Endothelial cell of umbilical vein (primary cell): Measurements from ENCODE around the gene TXLNA.

ENCODE experiments used
- EZH2 ChIP-seq: IDR thresholded peaks from 2 replicates; pipeline ENCODE4 v1.6.1; 2012; ENCODE audit warnings: borderline replicate concordance, low read depth, mild to moderate bottlenecking, moderate library complexity, low read length, inconsistent platforms; ENCODE audit not compliant: severe bottlenecking
- TF ChIP-seq, protein P1 (sequence below), 2 donors: IDR thresholded peaks; 1 replicate in 1 of 2; 2 replicates in 1 of 2; pipeline ENCODE4 v1.5.1; 2011; ENCODE audit warnings: low read length in 2 of 2, mild to moderate bottlenecking in 2 of 2, moderate library complexity in 2 of 2, control low read depth in 1 of 2, inconsistent platforms in 1 of 2, low read depth in 1 of 2; ENCODE audit not compliant: insufficient read depth in 1 of 2; ENCODE audit errors: extremely low read depth in 1 of 2
- TF ChIP-seq, protein P2 (sequence below): IDR thresholded peaks from 2 replicates; pipeline ENCODE4 v1.6.1; 2011; ENCODE audit not compliant: insufficient read depth, insufficient read length

GRCh38 chr1:32187850-32188249 lies 8.4 kb downstream of the TXLNA start:
- TF ChIP-seq, protein P1, sequence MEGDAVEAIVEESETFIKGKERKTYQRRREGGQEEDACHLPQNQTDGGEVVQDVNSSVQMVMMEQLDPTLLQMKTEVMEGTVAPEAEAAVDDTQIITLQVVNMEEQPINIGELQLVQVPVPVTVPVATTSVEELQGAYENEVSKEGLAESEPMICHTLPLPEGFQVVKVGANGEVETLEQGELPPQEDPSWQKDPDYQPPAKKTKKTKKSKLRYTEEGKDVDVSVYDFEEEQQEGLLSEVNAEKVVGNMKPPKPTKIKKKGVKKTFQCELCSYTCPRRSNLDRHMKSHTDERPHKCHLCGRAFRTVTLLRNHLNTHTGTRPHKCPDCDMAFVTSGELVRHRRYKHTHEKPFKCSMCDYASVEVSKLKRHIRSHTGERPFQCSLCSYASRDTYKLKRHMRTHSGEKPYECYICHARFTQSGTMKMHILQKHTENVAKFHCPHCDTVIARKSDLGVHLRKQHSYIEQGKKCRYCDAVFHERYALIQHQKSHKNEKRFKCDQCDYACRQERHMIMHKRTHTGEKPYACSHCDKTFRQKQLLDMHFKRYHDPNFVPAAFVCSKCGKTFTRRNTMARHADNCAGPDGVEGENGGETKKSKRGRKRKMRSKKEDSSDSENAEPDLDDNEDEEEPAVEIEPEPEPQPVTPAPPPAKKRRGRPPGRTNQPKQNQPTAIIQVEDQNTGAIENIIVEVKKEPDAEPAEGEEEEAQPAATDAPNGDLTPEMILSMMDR (IDR thresholded peaks at IDR 0.05; ENCODE audit: extremely low read depth in 1 of 2, insufficient read depth in 1 of 2, low read depth in 1 of 2, low read length in 2 of 2) = no peak
- no peak for TF ChIP-seq EZH2
- TF ChIP-seq, protein P2, sequence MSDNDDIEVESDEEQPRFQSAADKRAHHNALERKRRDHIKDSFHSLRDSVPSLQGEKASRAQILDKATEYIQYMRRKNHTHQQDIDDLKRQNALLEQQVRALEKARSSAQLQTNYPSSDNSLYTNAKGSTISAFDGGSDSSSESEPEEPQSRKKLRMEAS = no peak
